Breast epithelium (tissue), 3 donors: ENCODE data around the gene DHX16.

Experiments used
- CTCF ChIP-seq, 3 donors: fragments of 450-650 bp; IDR thresholded peaks; one replicate each; pipeline ENCODE4 v1.5.1; 2016 to 2017; ENCODE audit warnings: antibody characterized with exemption in 3 of 3, mild to moderate bottlenecking in 3 of 3, moderate library complexity in 3 of 3
- POLR2A ChIP-seq: fragments of 450-650 bp; IDR thresholded peaks from one replicate; pipeline ENCODE4 v1.6.1; 2016; ENCODE audit warnings: antibody characterized with exemption, mild to moderate bottlenecking, moderate library complexity
- POLR2AphosphoS5 ChIP-seq, 3 donors: sonication (generic); formaldehyde crosslinking; IDR thresholded peaks; one replicate each; pipeline ENCODE4 v1.6.1; 2017; ENCODE audit warnings: antibody characterized with exemption in 3 of 3

- TF ChIP-seq CTCF (IDR thresholded peaks at IDR 0.05) (no peak), POLR2AphosphoS5 (IDR thresholded peaks at IDR 0.05) (no peak), POLR2A (no peak)
Measured at GRCh38 chr6:30709101-30709868, 36.5 kb upstream of the DHX16 start.
